Measurements from ENCODE around the gene CAB39.
A peak's percentile ranks its signal among the peaks of the same experiment; 100 is the strongest.

The CAB39 gene

GRCh38 chr2:230783101-230783500, 70.5 kb downstream of the CAB39 start:
- DNase-seq (ENCODE audit: low read depth in 2 of 2): no peak
- TF ChIP-seq, protein P1, sequence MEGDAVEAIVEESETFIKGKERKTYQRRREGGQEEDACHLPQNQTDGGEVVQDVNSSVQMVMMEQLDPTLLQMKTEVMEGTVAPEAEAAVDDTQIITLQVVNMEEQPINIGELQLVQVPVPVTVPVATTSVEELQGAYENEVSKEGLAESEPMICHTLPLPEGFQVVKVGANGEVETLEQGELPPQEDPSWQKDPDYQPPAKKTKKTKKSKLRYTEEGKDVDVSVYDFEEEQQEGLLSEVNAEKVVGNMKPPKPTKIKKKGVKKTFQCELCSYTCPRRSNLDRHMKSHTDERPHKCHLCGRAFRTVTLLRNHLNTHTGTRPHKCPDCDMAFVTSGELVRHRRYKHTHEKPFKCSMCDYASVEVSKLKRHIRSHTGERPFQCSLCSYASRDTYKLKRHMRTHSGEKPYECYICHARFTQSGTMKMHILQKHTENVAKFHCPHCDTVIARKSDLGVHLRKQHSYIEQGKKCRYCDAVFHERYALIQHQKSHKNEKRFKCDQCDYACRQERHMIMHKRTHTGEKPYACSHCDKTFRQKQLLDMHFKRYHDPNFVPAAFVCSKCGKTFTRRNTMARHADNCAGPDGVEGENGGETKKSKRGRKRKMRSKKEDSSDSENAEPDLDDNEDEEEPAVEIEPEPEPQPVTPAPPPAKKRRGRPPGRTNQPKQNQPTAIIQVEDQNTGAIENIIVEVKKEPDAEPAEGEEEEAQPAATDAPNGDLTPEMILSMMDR (IDR thresholded peaks at IDR 0.05; ENCODE audit: low read depth, low read length): no peak
- H3K4me3 ChIP-seq (replicated peaks in 1 of 2; ENCODE audit: low read depth in 2 of 2, low read length in 2 of 2): no peak overlapping the region

- DNase-seq (ENCODE audit: low read depth in 2 of 2): peak in 1 of 2 donors; percentile 39
- TF ChIP-seq, protein P1 (IDR thresholded peaks at IDR 0.05; ENCODE audit: low read depth, low read length): no peak
- H3K4me3 ChIP-seq (replicated peaks in 1 of 2; ENCODE audit: low read depth in 2 of 2, low read length in 2 of 2): no peak overlapping the region
These were observed 72.2 kb downstream of the CAB39 start for GRCh38 chr2:230784795-230785194.

- TF ChIP-seq, protein P1 (IDR thresholded peaks at IDR 0.05; ENCODE audit: low read depth, low read length): no peak
- no peak for DNase-seq (ENCODE audit: low read depth in 2 of 2)
- no peak overlapping the region for H3K4me3 ChIP-seq (replicated peaks in 1 of 2; ENCODE audit: low read depth in 2 of 2, low read length in 2 of 2)
These were observed 72.7 kb downstream of the CAB39 start for GRCh38 chr2:230785346-230785745.

GRCh38 chr2:230787101-230787500, 74.5 kb downstream of the CAB39 start:
- TF ChIP-seq, protein P1 (IDR thresholded peaks at IDR 0.05; ENCODE audit: low read depth, low read length): no peak
- no peak for DNase-seq (ENCODE audit: low read depth in 2 of 2)
- H3K4me3 ChIP-seq (replicated peaks in 1 of 2; ENCODE audit: low read depth in 2 of 2, low read length in 2 of 2): no peak overlapping the region

GRCh38 chr2:230788554-230789175, 76.0 kb downstream of the CAB39 start:
- no peak for DNase-seq (ENCODE audit: low read depth in 2 of 2)
- no peak overlapping the region for H3K4me3 ChIP-seq (replicated peaks in 1 of 2; ENCODE audit: low read depth in 2 of 2, low read length in 2 of 2)
- TF ChIP-seq, protein P1 (IDR thresholded peaks at IDR 0.05; ENCODE audit: low read depth, low read length): no peak

GRCh38 chr2:230790981-230791380, 78.3 kb downstream of the CAB39 start:
- TF ChIP-seq, protein P1 (IDR thresholded peaks at IDR 0.05; ENCODE audit: low read depth, low read length): no peak
- peak in 1 of 2 donors; percentile 53 for DNase-seq (ENCODE audit: low read depth in 2 of 2)
- no peak overlapping the region for H3K4me3 ChIP-seq (replicated peaks in 1 of 2; ENCODE audit: low read depth in 2 of 2, low read length in 2 of 2)
